Parathyroid adenoma (tissue), 2 donors: ENCODE data around the gene TEAD1.

Experiments used
- H2AFZ ChIP-seq: fragments of 300-600 bp; sonication (generic); one replicate; pipeline ENCODE4 v1.7.0; 2017; ENCODE audit warnings: antibody characterized with exemption, mild to moderate bottlenecking
- H3K27ac ChIP-seq: fragments of 300-600 bp; sonication (generic); one replicate; pipeline ENCODE4 v1.7.0; 2017
- H3K27me3 ChIP-seq: fragments of 300-600 bp; sonication (generic); one replicate; pipeline ENCODE4 v1.7.0; 2017; ENCODE audit warnings: low read length; ENCODE audit not compliant: control insufficient read depth, insufficient read depth
- H3K36me3 ChIP-seq: fragments of 300-600 bp; sonication (generic); one replicate; pipeline ENCODE4 v1.7.0; 2017; ENCODE audit warnings: low read length; ENCODE audit not compliant: control insufficient read depth, insufficient read depth
- H3K4me1 ChIP-seq: fragments of 300-600 bp; sonication (generic); one replicate; pipeline ENCODE4 v1.7.0; 2017; ENCODE audit warnings: control low read depth
- H3K4me2 ChIP-seq: fragments of 300-600 bp; sonication (generic); one replicate; pipeline ENCODE4 v1.7.0; 2017; ENCODE audit warnings: low read length
- H3K4me3 ChIP-seq: fragments of 300-600 bp; sonication (generic); one replicate; pipeline ENCODE4 v1.7.0; 2017; ENCODE audit warnings: low read depth, low read length
- H3K79me2 ChIP-seq: fragments of 300-600 bp; sonication (generic); one replicate; pipeline ENCODE4 v1.7.0; 2017; ENCODE audit warnings: control low read depth
- H3K9ac ChIP-seq: fragments of 300-600 bp; sonication (generic); one replicate; pipeline ENCODE4 v1.7.0; 2017; ENCODE audit warnings: mild to moderate bottlenecking
- H3K9me3 ChIP-seq: fragments of 300-600 bp; sonication (generic); one replicate; pipeline ENCODE4 v1.7.0; 2017; ENCODE audit warnings: low read length; ENCODE audit not compliant: control insufficient read depth
- TF ChIP-seq, protein P1 (sequence below): fragments of 300-600 bp; sonication (generic); IDR thresholded peaks from one replicate; pipeline ENCODE4 v1.7.0; 2017; ENCODE audit warnings: antibody characterized with exemption, mild to moderate bottlenecking
- donor health status: primary hyperparathyroidism.

TEAD1 gene

DNA sequence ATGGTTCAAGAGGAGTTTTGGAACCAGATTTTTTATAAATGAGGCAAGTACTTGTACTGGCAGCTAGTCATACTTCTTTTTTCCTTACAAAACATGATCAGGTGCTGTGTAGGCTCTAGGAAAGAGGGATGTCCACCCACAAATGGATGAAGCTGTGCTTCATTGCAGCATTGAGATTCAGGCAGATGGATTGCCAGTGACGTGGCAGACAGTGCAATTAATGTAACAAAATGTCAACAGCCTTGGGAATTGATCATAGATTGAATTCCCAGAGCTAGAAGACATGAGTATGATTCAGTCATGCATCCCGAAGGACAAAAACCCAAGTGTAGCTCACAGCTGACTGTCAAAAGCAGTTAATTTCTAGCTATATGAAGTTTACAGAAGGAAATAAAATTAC, 235.7 kb downstream of the TEAD1 start:
- H3K79me2 ChIP-seq: no peaks in the 10 kb centered on the region
- H3K27ac ChIP-seq: no peak overlapping the region
- no peak overlapping the region for H3K4me2 ChIP-seq
- TF ChIP-seq, protein P1, sequence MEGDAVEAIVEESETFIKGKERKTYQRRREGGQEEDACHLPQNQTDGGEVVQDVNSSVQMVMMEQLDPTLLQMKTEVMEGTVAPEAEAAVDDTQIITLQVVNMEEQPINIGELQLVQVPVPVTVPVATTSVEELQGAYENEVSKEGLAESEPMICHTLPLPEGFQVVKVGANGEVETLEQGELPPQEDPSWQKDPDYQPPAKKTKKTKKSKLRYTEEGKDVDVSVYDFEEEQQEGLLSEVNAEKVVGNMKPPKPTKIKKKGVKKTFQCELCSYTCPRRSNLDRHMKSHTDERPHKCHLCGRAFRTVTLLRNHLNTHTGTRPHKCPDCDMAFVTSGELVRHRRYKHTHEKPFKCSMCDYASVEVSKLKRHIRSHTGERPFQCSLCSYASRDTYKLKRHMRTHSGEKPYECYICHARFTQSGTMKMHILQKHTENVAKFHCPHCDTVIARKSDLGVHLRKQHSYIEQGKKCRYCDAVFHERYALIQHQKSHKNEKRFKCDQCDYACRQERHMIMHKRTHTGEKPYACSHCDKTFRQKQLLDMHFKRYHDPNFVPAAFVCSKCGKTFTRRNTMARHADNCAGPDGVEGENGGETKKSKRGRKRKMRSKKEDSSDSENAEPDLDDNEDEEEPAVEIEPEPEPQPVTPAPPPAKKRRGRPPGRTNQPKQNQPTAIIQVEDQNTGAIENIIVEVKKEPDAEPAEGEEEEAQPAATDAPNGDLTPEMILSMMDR: no peak
- no peak overlapping the region for H3K4me3 ChIP-seq
- H3K9me3 ChIP-seq: no peaks in the 10 kb centered on the region
- no peaks in the 10 kb centered on the region for H3K27me3 ChIP-seq
- H3K4me1 ChIP-seq: no peaks in the 10 kb centered on the region
- H3K36me3 ChIP-seq: no peaks in the 10 kb centered on the region
- H3K9ac ChIP-seq: no peak overlapping the region
- no peak overlapping the region for H2AFZ ChIP-seq

DNA sequence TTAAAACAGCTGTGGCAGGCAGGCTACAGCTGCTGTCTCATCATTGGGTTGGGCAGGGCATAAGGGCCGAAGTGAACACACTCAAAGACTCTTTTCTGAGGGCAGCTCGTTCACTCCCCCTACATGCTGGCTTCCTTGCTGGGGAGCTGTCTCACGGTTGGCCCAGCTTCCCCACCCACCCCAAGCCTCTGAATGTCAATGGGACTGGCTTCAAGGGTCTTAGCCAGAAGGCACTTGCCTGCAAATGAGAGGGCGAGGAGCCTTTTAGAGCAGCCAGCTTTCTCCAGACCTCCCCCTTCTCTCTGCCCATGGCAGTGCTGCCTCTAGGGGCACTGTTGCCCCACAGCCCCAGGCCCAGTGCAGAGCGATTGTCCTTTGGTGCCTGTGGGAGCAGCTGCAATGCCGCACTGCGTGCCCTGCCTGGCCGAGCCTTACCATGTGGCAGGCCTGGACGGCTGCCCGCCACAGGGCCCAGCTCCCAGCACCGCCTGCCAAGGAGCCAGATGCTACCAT, 240.2 kb downstream of the TEAD1 start:
- Histone ChIP-seq H2AFZ (no peak overlapping the region), H3K36me3 (no peaks in the 10 kb centered on the region), H3K27ac (no peak overlapping the region), H3K9ac (no peak overlapping the region), H3K9me3 (no peaks in the 10 kb centered on the region), H3K4me3 (no peak overlapping the region), H3K27me3 (no peaks in the 10 kb centered on the region), H3K4me2 (no peak overlapping the region), H3K79me2 (no peaks in the 10 kb centered on the region), H3K4me1 (no peaks in the 10 kb centered on the region)
- TF ChIP-seq, protein P1: no peak

DNA sequence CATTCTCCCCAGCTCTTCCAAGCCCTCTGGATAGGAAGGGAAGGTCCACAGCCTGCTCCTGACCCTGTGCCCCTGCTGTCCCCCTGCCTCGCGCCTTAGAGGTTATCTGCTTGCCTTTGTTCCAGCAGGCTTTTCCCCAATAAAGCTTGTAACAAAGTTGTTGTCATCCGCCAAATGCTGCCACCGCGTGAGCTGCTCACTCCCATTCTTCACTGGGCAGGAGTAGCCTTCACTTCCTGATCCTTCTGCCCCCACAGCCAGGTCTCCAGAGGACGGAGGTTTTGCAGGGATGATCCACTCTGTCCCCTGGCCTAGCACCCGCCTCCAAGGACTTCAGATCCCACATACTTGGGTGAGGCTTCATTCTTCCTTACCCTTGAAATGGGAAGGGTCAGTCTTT, 240.9 kb downstream of the TEAD1 start:
- Histone ChIP-seq H3K27me3 (no peaks in the 10 kb centered on the region), H3K4me2 (no peak overlapping the region), H3K36me3 (no peaks in the 10 kb centered on the region), H3K9me3 (no peaks in the 10 kb centered on the region), H3K79me2 (no peaks in the 10 kb centered on the region), H3K27ac (no peak overlapping the region), H3K9ac (no peak overlapping the region), H3K4me1 (no peaks in the 10 kb centered on the region), H2AFZ (no peak overlapping the region), H3K4me3 (no peak overlapping the region)
- TF ChIP-seq, protein P1: no peak

DNA sequence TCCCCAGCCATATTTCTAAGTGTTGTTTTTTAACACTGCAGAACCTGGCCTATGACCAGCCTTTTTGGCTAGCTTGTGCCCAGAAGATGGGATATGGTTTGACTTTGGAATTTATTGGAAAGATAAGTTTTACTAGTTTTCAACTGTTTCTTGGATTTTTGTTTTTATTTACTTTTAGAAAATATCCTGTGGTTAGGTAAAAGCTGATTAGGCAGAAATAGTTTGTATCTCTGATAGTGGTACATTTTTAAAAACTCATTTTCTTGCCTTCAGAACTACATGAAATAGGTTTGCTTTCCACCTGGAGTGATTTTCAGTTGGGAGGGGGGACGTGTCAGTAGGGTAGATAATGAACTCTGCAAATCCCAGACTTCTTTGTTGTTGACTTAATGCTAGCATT, 243.6 kb downstream of the TEAD1 start:
- Histone ChIP-seq H3K27me3 (no peaks in the 10 kb centered on the region), H3K4me3 (no peak overlapping the region), H3K4me2 (no peak overlapping the region), H3K79me2 (no peaks in the 10 kb centered on the region), H3K9ac (no peak overlapping the region), H3K27ac (no peak overlapping the region), H3K36me3 (no peaks in the 10 kb centered on the region), H2AFZ (no peak overlapping the region), H3K9me3 (no peaks in the 10 kb centered on the region), H3K4me1 (no peaks in the 10 kb centered on the region)
- TF ChIP-seq, protein P1: no peak

DNA sequence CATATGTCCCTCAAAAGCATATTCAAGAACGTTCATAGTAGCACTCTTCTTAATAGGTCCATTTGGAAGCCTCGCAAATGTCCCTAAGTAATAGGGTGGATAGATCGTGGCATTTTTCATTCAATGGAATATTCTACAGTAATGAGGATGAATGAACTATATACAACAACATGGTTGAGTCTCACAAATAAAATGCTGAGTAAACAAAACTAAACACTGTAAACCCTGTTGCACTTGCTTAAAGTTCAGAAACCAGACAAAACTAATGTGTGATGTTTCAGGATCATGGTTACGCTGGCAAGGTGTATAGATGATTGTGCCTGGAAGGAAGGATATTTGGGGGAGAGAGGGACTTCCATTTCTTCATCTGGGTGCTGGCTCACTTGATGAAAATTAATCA, 244.4 kb downstream of the TEAD1 start:
- no peaks in the 10 kb centered on the region for H3K9me3 ChIP-seq
- TF ChIP-seq, protein P1: no peak
- no peak overlapping the region for H2AFZ ChIP-seq

More for the DNA sequence above, 244.4 kb downstream of the TEAD1 start:
- H3K27ac ChIP-seq: no peak overlapping the region
- no peak overlapping the region for H3K9ac ChIP-seq
- no peak overlapping the region for H3K4me2 ChIP-seq
- H3K79me2 ChIP-seq: no peaks in the 10 kb centered on the region
- H3K4me1 ChIP-seq: no peaks in the 10 kb centered on the region
- no peaks in the 10 kb centered on the region for H3K36me3 ChIP-seq
- H3K27me3 ChIP-seq: no peaks in the 10 kb centered on the region
- no peak overlapping the region for H3K4me3 ChIP-seq
